SIG-M5 (cell line): ENCODE data around the gene PPP1R13B.

Source experiments
- DNase-seq: peaks from one replicate; lab custom pipeline; 2025; lab: John Stamatoyannopoulos, UW

The PPP1R13B gene

GRCh38 chr14:103731916-103732867, 115.2 kb downstream of the PPP1R13B start:
- DNase-seq = no peak

GRCh38 chr14:103731481-103731880, 115.9 kb downstream of the PPP1R13B start:
- no peak for DNase-seq

GRCh38 chr14:103730490-103731035, 116.8 kb downstream of the PPP1R13B start:
- DNase-seq = no peak

- DNase-seq = no peak
Measured at GRCh38 chr14:103729496-103730448, 117.6 kb downstream of the PPP1R13B start.

- DNase-seq = no peak
Measured at GRCh38 chr14:103728721-103729120, 118.7 kb downstream of the PPP1R13B start.

- DNase-seq = no peak
Measured at GRCh38 chr14:103728141-103728540, 119.2 kb downstream of the PPP1R13B start.

GRCh38 chr14:103727313-103727980, 119.9 kb downstream of the PPP1R13B start:
- no peak for DNase-seq

GRCh38 chr14:103726474-103726873, 120.9 kb downstream of the PPP1R13B start:
- DNase-seq = no peak

GRCh38 chr14:103725739-103726395, 121.5 kb downstream of the PPP1R13B start:
- no peak for DNase-seq

- no peak for DNase-seq
Measured at GRCh38 chr14:103725001-103725682, 122.2 kb downstream of the PPP1R13B start.

- DNase-seq = no peak
Measured at GRCh38 chr14:103724116-103724515, 123.3 kb downstream of the PPP1R13B start.

- DNase-seq = no peak
Measured at GRCh38 chr14:103723748-103724081, 123.7 kb downstream of the PPP1R13B start.

GRCh38 chr14:103721334-103722120, 125.8 kb downstream of the PPP1R13B start:
- no peak for DNase-seq

- no peak for DNase-seq
Measured at GRCh38 chr14:103719751-103720150, 127.6 kb downstream of the PPP1R13B start.

- DNase-seq = no peak
Measured at GRCh38 chr14:103718572-103718971, 128.8 kb downstream of the PPP1R13B start.

- DNase-seq = no peak
Measured at GRCh38 chr14:103716899-103717411, 130.4 kb downstream of the PPP1R13B start.

GRCh38 chr14:103716091-103716801, 131.1 kb downstream of the PPP1R13B start:
- DNase-seq = no peak

- peak; percentile 95 for DNase-seq
Measured at GRCh38 chr14:103715052-103716000, 132.0 kb downstream of the PPP1R13B start, which contains the start of the genes XRCC3 and ZFYVE21. Gene XRCC3, minus strand, starts transcription at chr14:103715451. Its CDS starts 4,364 bp downstream, at chr14:103711087. Gene ZFYVE21, plus strand, starts transcription at chr14:103715810. Its CDS starts 32 bp downstream, at chr14:103715842.
